MCF 10A (cell line): ENCODE results near the gene MAPKAPK2. TPM values are rescaled to one million over a fixed set of nuclear protein-coding genes. Genes with fewer than 3 reads are reported as not detected.
A peak's percentile ranks its signal among the peaks of the same experiment; 100 is the strongest.

Source experiments
- BruUV-seq: library from RNA; stranded (reverse); fragments of 400-500 nt; replicated peaks from 2 replicates; lab custom pipeline; 2021; lab: Mats Ljungman, UMichigan
- CTCF ChIA-PET: fragments of 300-600 bp; sonication (Branson Sonifier 250); formaldehyde crosslinking; extraction: SDS; loops from one replicate; lab custom pipeline; 2021; ENCODE audit warnings: antibody characterized with exemption, inconsistent platforms; lab: Yijun Ruan, JAX
- POLR2A ChIA-PET: fragments of 300-600, 350-650 bp; sonication (Branson Sonifier 250); formaldehyde crosslinking; extraction: SDS; loops from one replicate; lab custom pipeline; 2020; ENCODE audit warnings: antibody characterized with exemption, inconsistent platforms; lab: Yijun Ruan, JAX
- DNase-seq: peaks from one replicate; pipeline ENCODE4 v3.0.0-alpha.2; 2018; ENCODE audit not compliant: unreplicated experiment
- H3K27ac Mint-ChIP-seq: one replicate; pipeline ENCODE4 v1.8.0; 2022; ENCODE audit warnings: mild to moderate bottlenecking, low read depth, mixed read lengths; ENCODE audit not compliant: unreplicated experiment
- H3K27me3 Mint-ChIP-seq: one replicate; pipeline ENCODE4 v1.8.0; 2022; ENCODE audit warnings: mixed read lengths; ENCODE audit not compliant: insufficient read depth, unreplicated experiment
- H3K36me3 Mint-ChIP-seq: one replicate; pipeline ENCODE4 v1.8.0; 2022; ENCODE audit warnings: mild to moderate bottlenecking, moderate library complexity, mixed read lengths; ENCODE audit not compliant: insufficient read depth, unreplicated experiment
- H3K4me1 Mint-ChIP-seq: one replicate; pipeline ENCODE4 v1.8.0; 2022; ENCODE audit warnings: mixed read lengths; ENCODE audit not compliant: insufficient read depth, unreplicated experiment
- H3K4me3 Mint-ChIP-seq: one replicate; pipeline ENCODE4 v1.8.0; 2022; ENCODE audit warnings: mild to moderate bottlenecking, moderate library complexity, mixed read lengths; ENCODE audit not compliant: unreplicated experiment
- H3K9me3 Mint-ChIP-seq: one replicate; pipeline ENCODE4 v1.8.0; 2022; ENCODE audit warnings: mixed read lengths; ENCODE audit not compliant: unreplicated experiment
- CTCF ChIP-seq: fragments of 200-600 bp; IDR thresholded peaks from one replicate; pipeline ENCODE4 v1.8.0; 2022; ENCODE audit warnings: antibody characterized with exemption, mild to moderate bottlenecking; ENCODE audit not compliant: unreplicated experiment
- intact Hi-C: fragments of 100-400 bp; cut with micrococcal nuclease; formaldehyde crosslinking; loops from 2 replicates; pipeline ENCODE4 v1.14.1; 2022
- total RNA-seq: library from RNA; stranded (reverse); gene quantifications from 2 replicates; pipeline ENCODE4 v1.2.3, GENCODE V29; 2022

MAPKAPK2 gene
- total RNA-seq, 1 experiment from 2014 or later = 142 TPM

- intact Hi-C loops = no loop called here
- Mint-ChIP-seq H3K4me1 (peaks cover 68% of the 10 kb centered on the region), H3K9me3 (no peaks in the 10 kb centered on the region), H3K27ac (no peak overlapping the region), H3K4me3 (no peak overlapping the region), H3K27me3 (no peaks in the 10 kb centered on the region), H3K36me3 (peaks cover 6% of the 10 kb centered on the region)
- POLR2A ChIA-PET = interaction anchor here (0.6 to 8.2 kb wide), 4 partner anchors 10 to 45 kb away, joined by 3 to 54 read pairs (median 3); no protein-coding TSS in a partner anchor
- DNase-seq = no peak
- no TSS peak for BruUV-seq
- no peak for TF ChIP-seq CTCF
- CTCF ChIA-PET = interaction anchor here (0.6 to 11.8 kb wide), 17 partner anchors 6 to 229 kb away, joined by 3 to 158 read pairs (median 3); no protein-coding TSS in a partner anchor
Observed at GRCh38 chr1:206719169-206719839, 34.6 kb downstream of the MAPKAPK2 start.

- Mint-ChIP-seq H3K27ac (peak overlapping the region; percentile 24), H3K9me3 (no peaks in the 10 kb centered on the region), H3K4me1 (peaks cover 65% of the 10 kb centered on the region), H3K36me3 (no peaks in the 10 kb centered on the region), H3K27me3 (no peaks in the 10 kb centered on the region), H3K4me3 (no peak overlapping the region)
- DNase-seq = no peak
- ChIA-PET CTCF (interaction anchor here (0.6 to 6.4 kb wide), 7 partner anchors 9 to 191 kb away, joined by 3 to 55 read pairs (median 4); partner anchors contain the start of gene DYRK3), POLR2A (interaction anchor here (1.1 to 8.2 kb wide), 3 partner anchors 8 to 86 kb away, joined by 3 to 54 read pairs (median 6); partner anchors contain the start of gene DYRK3)
- no peak for TF ChIP-seq CTCF
- BruUV-seq = no TSS peak
- intact Hi-C loops = no loop called here
Observed at GRCh38 chr1:206721454-206721853, 36.7 kb downstream of the MAPKAPK2 start.

GRCh38 chr1:206722751-206723461, 38.2 kb downstream of the MAPKAPK2 start:
- peak overlapping the region; percentile 63 for H3K27ac Mint-ChIP-seq
- BruUV-seq = no TSS peak
- TF ChIP-seq CTCF = no peak
- DNase-seq = peak; percentile 93
- intact Hi-C loops = no loop called here
- no peaks in the 10 kb centered on the region for H3K36me3 Mint-ChIP-seq
- ChIA-PET POLR2A (interaction anchor here (0.5 to 8.2 kb wide), 20 partner anchors 9 to 259 kb away, joined by 3 to 54 read pairs (median 4); partner anchors contain the start of genes DYRK3, EIF2D and IL24), CTCF (interaction anchor here (0.5 to 7.0 kb wide), 23 partner anchors 9 to 281 kb away, joined by 3 to 158 read pairs (median 4); partner anchors contain the start of genes DYRK3 and IL20)
- peaks cover 58% of the 10 kb centered on the region for H3K4me1 Mint-ChIP-seq
- H3K9me3 Mint-ChIP-seq = no peaks in the 10 kb centered on the region
- peak overlapping the region; percentile 49 for H3K4me3 Mint-ChIP-seq
- H3K27me3 Mint-ChIP-seq = no peaks in the 10 kb centered on the region

- POLR2A ChIA-PET = interaction anchor here (0.6 to 8.2 kb wide), 18 partner anchors 10 to 258 kb away, joined by 3 to 54 read pairs (median 4); partner anchors contain the start of genes DYRK3, EIF2D and IL24
- Mint-ChIP-seq H3K4me3 (peak overlapping the region; percentile 49), H3K9me3 (no peaks in the 10 kb centered on the region), H3K27me3 (no peaks in the 10 kb centered on the region), H3K4me1 (peaks cover 57% of the 10 kb centered on the region), H3K27ac (peak overlapping the region; percentile 63), H3K36me3 (no peaks in the 10 kb centered on the region)
- DNase-seq = no peak
- no peak for TF ChIP-seq CTCF
- CTCF ChIA-PET = interaction anchor here (0.5 to 7.0 kb wide), 17 partner anchors 10 to 259 kb away, joined by 3 to 158 read pairs (median 9); partner anchors contain the start of genes DYRK3 and IL20
- intact Hi-C loops = no loop called here
- BruUV-seq = no TSS peak
Observed at GRCh38 chr1:206723462-206723804, 38.7 kb downstream of the MAPKAPK2 start.
